ENCODE measurements around the gene JAM2. TPM values are rescaled to one million over a fixed set of nuclear protein-coding genes. Genes with fewer than 3 reads are reported as not detected.

Gene JAM2
- total and polyA plus RNA-seq, 2 donors = 25.3 to 62.1 TPM

GRCh38 chr21:25744854-25745253 is 105.8 kb downstream of the JAM2 start:
- Histone ChIP-seq H3K4me3 (ENCODE audit: low read depth, low read length) (no peak overlapping the region), H3K36me3 (ENCODE audit: insufficient read depth) (no peaks in the 10 kb centered on the region), H3K4me1 (ENCODE audit: insufficient read depth) (no peaks in the 10 kb centered on the region), H3K27ac (ENCODE audit: low read depth) (no peak overlapping the region)
- DNase-seq (ENCODE audit: extremely low spot score) = no peak
- 98% methylated on average over 2 of the region's 2 CpGs for WGBS

DNA sequence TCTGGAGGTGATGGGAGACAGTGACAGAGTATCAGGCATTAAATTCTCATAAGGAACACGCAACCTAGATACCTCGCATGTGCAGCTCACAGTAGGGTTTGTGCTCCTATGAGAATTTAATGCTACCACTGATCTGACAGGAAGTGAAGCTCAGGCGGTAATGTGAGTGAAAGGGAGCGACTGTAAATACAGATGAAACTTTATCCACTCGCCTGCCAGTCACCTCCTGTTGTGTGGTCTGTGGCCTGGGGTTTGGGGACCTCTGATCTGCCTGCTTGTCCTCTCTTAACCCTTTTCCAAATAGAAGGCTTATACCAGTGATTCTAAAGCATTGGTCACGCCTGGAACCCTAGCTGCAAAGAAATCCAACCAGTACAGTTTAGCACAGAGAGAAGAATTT is 111.0 kb downstream of the JAM2 start:
- no peak overlapping the region for H3K27ac ChIP-seq (ENCODE audit: low read depth)
- WGBS = 83% methylated on average over 6 of the region's 6 CpGs
- H3K4me1 ChIP-seq (ENCODE audit: insufficient read depth) = no peaks in the 10 kb centered on the region
- DNase-seq (ENCODE audit: extremely low spot score) = no peak
- no peak overlapping the region for H3K4me3 ChIP-seq (ENCODE audit: low read depth, low read length)
- H3K36me3 ChIP-seq (ENCODE audit: insufficient read depth) = peaks cover 1% of the 10 kb centered on the region

DNA sequence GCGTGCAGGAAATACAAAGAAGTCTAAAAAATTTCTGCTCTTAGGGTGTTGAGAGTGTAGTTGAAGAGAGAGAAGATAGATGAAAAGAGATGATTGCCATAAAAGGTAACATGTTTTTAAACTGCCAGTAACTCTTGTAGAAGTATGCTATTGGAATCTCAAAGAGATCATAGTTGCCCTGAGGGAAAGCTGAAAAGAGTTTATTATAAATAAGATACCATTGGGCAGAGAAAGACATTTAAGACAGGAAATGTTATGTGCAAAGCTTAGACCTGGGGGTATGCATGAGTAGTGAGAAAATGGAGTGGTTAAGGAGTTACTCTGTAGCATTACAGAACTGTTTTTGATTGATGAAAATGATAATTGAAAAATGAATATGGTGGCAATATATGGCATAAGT is 113.4 kb downstream of the JAM2 start:
- WGBS = 94% methylated on average over 1 of the region's 1 CpG
- Histone ChIP-seq H3K36me3 (ENCODE audit: insufficient read depth) (peaks cover 1% of the 10 kb centered on the region), H3K27ac (ENCODE audit: low read depth) (no peak overlapping the region), H3K4me1 (ENCODE audit: insufficient read depth) (no peaks in the 10 kb centered on the region), H3K4me3 (ENCODE audit: low read depth, low read length) (no peak overlapping the region)
- DNase-seq (ENCODE audit: extremely low spot score) = no peak

DNA sequence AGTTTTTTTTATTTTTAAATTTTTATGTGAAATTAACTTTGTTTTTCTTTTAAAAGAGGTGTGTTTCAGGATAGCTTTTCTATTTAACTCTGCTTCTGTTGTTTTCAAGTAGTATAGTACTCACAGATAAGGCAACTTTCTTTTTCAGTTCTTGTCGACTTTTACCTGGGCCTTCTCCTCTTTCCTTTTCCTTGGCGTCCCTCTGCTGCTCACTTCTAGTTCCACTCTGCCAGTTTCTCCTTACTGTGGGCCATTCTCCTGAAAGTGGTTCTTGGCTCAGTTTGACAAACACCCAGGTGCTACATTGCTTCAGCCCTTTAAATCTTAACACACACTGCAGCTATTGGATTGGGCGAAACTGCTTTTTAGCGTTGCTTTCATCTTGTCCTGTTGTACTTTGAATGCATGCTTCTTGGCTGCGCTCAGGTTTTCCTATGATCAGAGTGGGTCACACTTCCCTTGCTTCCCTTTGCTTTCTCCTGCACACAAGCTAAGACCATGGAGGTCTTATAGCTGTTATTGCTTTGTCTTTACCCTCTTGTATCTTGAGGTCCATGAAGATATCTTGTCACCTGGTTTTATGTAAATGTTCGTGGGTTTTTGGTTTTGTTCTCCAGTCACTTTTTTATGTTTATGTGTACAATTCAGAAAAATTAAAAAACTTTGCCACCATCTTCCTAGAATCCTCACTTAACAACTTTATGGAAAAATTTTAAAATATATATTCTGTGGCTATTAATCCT is 117.3 kb downstream of the JAM2 start:
- Histone ChIP-seq H3K36me3 (ENCODE audit: insufficient read depth) (peaks cover 5% of the 10 kb centered on the region), H3K4me3 (ENCODE audit: low read depth, low read length) (no peak overlapping the region), H3K27ac (ENCODE audit: low read depth) (no peak overlapping the region), H3K4me1 (ENCODE audit: insufficient read depth) (peaks cover 1% of the 10 kb centered on the region)
- DNase-seq (ENCODE audit: extremely low spot score) = no peak
- WGBS = 84% methylated on average over 6 of the region's 6 CpGs

GRCh38 chr21:25757531-25757930 is 118.5 kb downstream of the JAM2 start:
- Histone ChIP-seq H3K4me1 (ENCODE audit: insufficient read depth) (peaks cover 1% of the 10 kb centered on the region), H3K27ac (ENCODE audit: low read depth) (no peak overlapping the region), H3K4me3 (ENCODE audit: low read depth, low read length) (no peak overlapping the region), H3K36me3 (ENCODE audit: insufficient read depth) (peaks cover 5% of the 10 kb centered on the region)
- no peak for DNase-seq (ENCODE audit: extremely low spot score)

DNA sequence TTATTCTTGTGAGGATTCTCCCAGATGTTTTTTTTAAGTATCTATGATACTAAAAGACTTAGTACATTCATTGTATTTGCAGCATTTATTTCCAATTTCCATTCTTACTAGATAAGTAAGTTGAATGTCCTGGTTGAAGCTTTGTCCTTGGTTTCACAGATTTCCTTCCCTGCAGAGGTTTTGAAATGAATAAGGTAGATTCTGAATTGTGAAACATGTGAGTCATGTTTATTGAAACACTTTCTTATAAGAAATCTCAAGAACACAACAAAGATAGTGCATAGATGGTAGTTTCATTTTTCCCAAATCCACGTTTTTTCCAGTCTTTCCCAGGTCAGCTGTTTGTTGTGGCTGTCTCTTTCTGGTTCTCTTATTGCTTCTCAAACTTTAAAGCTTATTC is 120.5 kb downstream of the JAM2 start:
- Histone ChIP-seq H3K27ac (ENCODE audit: low read depth) (no peak overlapping the region), H3K4me1 (ENCODE audit: insufficient read depth) (peaks cover 1% of the 10 kb centered on the region), H3K36me3 (ENCODE audit: insufficient read depth) (peaks cover 8% of the 10 kb centered on the region), H3K4me3 (ENCODE audit: low read depth, low read length) (no peak overlapping the region)
- no peak for DNase-seq (ENCODE audit: extremely low spot score)
- WGBS = 73% methylated on average over 1 of the region's 1 CpG

DNA sequence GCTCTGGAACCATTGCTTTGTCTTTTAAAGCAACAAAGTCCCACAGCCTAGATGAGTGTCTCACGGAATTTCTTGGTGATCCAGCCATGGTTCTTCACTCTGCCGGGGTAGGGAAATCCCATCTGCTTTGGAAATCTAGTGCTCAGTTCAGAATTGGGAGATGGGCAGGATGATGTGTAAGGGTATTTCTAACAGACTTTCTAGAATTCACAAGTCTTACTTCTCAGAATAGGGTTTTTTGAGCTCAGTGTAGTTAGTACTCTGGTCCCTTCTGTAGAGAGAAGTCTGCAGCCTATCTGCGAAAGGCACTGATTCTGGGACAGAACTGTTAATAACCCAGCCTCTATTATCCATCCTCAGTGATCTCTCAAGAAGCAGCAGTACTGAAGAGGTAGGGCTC is 121.0 kb downstream of the JAM2 start:
- WGBS = 98% methylated on average over 3 of the region's 3 CpGs
- DNase-seq (ENCODE audit: extremely low spot score) = no peak
- Histone ChIP-seq H3K4me3 (ENCODE audit: low read depth, low read length) (no peak overlapping the region), H3K36me3 (ENCODE audit: insufficient read depth) (peaks cover 8% of the 10 kb centered on the region), H3K4me1 (ENCODE audit: insufficient read depth) (peaks cover 1% of the 10 kb centered on the region), H3K27ac (ENCODE audit: low read depth) (no peak overlapping the region)

DNA sequence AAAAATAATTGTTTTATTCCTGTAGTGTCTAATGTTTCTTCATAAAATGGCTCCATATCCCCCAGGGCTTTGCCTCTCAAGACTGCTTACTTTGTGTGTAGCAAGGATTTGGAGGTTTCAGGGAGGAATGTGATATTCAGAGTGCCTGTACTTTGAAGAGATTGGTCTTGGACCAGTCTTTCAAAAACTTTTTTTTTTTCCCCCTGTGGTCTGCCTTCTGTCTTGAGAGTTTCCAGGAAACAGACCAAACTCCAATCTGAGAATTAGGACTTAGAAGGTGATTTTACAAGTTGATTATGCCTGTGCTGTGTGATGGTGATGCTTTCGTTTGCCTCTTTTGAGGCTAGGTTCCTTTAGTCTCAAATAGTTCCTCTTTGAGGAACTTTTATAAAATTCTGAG is 121.6 kb downstream of the JAM2 start:
- 91% methylated on average over 1 of the region's 1 CpG for WGBS
- no peak overlapping the region for H3K4me3 ChIP-seq (ENCODE audit: low read depth, low read length)
- peaks cover 1% of the 10 kb centered on the region for H3K4me1 ChIP-seq (ENCODE audit: insufficient read depth)
- DNase-seq (ENCODE audit: extremely low spot score) = no peak
- peaks cover 8% of the 10 kb centered on the region for H3K36me3 ChIP-seq (ENCODE audit: insufficient read depth)
- no peak overlapping the region for H3K27ac ChIP-seq (ENCODE audit: low read depth)

DNA sequence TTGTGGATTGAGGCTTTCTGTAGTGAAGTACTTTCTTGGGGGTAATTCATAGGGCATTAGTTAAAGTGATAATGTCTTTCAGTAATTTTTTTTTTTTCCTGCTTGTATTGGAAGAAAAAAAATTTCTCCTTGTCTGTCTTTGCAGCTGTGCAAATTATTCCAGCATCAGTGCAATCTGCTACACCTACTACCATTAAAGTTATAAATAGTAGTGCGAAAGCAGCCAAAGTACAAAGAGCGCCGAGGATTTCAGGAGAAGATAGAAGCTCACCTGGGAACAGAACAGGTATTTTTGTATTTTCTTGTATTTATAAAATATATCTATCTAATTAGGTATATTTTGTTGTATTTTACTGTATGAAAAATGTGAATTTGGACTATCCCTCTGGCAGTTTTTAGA is 125.0 kb downstream of the JAM2 start:
- H3K4me3 ChIP-seq (ENCODE audit: low read depth, low read length) = no peak overlapping the region
- no peak for DNase-seq (ENCODE audit: extremely low spot score)
- H3K4me1 ChIP-seq (ENCODE audit: insufficient read depth) = peaks cover 1% of the 10 kb centered on the region
- H3K27ac ChIP-seq (ENCODE audit: low read depth) = no peak overlapping the region
- 95% methylated on average over 3 of the region's 3 CpGs for WGBS
- peaks cover 8% of the 10 kb centered on the region for H3K36me3 ChIP-seq (ENCODE audit: insufficient read depth)

Other genes with a start within 250 kb of the JAM2 start
- gene MRPL39, start 31.8 kb upstream of the JAM2 start, total RNA-seq = 34.7 TPM
- 28.2 TPM for gene MRPL39, start 31.8 kb upstream of the JAM2 start, polyA plus RNA-seq
- gene ATP5PF, start 95.6 kb downstream of the JAM2 start, total RNA-seq = 71.3 TPM
- gene ATP5PF, start 95.6 kb downstream of the JAM2 start, polyA plus RNA-seq = 276 TPM
- gene GABPA, start 95.7 kb downstream of the JAM2 start, total RNA-seq = 75.9 TPM
- gene GABPA, start 95.7 kb downstream of the JAM2 start, polyA plus RNA-seq = 16.3 TPM